Lower leg skin (tissue), 4 donors: ENCODE measurements around the gene ANAPC5. TPM values are rescaled to one million over a fixed set of nuclear protein-coding genes. Genes with fewer than 3 reads are reported as not detected.
"Not testable (repeated sequence)": the region's sequence is repeated elsewhere in the genome, so short reads cannot be mapped to it uniquely, and the experiment has no call there.

ENCODE experiments used
- DNase-seq, 2 donors: peaks; one replicate each; pipeline ENCODE4 v3.0.0-alpha.2; 2019; ENCODE audit warnings: low spot score in 2 of 2
- H3K4me3 ChIP-seq: fragments of 200-600 bp; sonication (generic); 2 replicates; pipeline ENCODE4 v1.5.1; 2017; ENCODE audit warnings: mild to moderate bottlenecking, low read depth; ENCODE audit not compliant: poor library complexity, severe bottlenecking
- POLR2A ChIP-seq, 2 donors: fragments of 450-650 bp; IDR thresholded peaks; one replicate each; pipeline ENCODE4 v1.6.1; 2016 to 2017; ENCODE audit warnings: antibody characterized with exemption in 2 of 2, mild to moderate bottlenecking in 1 of 2, moderate library complexity in 1 of 2
- WGBS, 2 donors: methylation state at CpG; one replicate each; pipeline ENCODE4 v1.1.5; 2018; 5-methylcytosine and 5-hydroxymethylcytosine counted together
- intact Hi-C: fragments of 100-400 bp; cut with DNase I; formaldehyde crosslinking; loops from one replicate; pipeline ENCODE4 v1.15.0; 2023; ENCODE audit warnings: low total_unique reads
- total RNA-seq, 4 donors: library from RNA; depleted of rRNA; stranded (reverse); fragments of >200 nt; gene quantifications; one replicate each; pipeline ENCODE4 v1.1.0, GENCODE V29; 2016
- TF ChIP-seq, protein P1 (sequence below), 3 donors: fragments of 450-650 bp; IDR thresholded peaks; one replicate each; pipeline ENCODE4 v1.5.1; 2016; ENCODE audit warnings: antibody characterized with exemption in 3 of 3, mild to moderate bottlenecking in 3 of 3, moderate library complexity in 2 of 3

Gene ANAPC5
- total RNA-seq, 4 donors from 2014 or later: 73.7 to 97.4 (median 91.5) TPM

DNA sequence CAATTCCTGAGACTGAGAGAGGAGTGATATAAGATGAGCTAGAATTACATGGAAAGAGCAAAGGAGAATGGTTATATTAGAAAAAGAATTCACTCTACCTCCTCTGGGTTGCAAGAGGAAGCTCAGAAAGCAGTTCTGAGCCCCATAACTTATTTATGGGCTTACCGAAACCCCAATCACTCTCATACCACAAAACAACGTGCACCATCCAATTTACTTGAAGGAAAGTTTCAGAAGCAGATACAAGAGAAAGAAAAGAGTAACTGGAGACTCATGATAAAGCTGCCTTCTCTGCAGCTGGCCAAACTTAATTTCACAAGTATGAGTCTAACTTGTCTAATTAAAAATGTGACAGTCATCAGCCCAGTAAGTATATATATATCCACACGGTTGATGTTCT is 28.3 kb downstream of the ANAPC5 start:
- TF ChIP-seq POLR2A (IDR thresholded peaks at IDR 0.05): no peak
- TF ChIP-seq, protein P1, sequence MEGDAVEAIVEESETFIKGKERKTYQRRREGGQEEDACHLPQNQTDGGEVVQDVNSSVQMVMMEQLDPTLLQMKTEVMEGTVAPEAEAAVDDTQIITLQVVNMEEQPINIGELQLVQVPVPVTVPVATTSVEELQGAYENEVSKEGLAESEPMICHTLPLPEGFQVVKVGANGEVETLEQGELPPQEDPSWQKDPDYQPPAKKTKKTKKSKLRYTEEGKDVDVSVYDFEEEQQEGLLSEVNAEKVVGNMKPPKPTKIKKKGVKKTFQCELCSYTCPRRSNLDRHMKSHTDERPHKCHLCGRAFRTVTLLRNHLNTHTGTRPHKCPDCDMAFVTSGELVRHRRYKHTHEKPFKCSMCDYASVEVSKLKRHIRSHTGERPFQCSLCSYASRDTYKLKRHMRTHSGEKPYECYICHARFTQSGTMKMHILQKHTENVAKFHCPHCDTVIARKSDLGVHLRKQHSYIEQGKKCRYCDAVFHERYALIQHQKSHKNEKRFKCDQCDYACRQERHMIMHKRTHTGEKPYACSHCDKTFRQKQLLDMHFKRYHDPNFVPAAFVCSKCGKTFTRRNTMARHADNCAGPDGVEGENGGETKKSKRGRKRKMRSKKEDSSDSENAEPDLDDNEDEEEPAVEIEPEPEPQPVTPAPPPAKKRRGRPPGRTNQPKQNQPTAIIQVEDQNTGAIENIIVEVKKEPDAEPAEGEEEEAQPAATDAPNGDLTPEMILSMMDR (IDR thresholded peaks at IDR 0.05): no peak
- no peak for DNase-seq
- WGBS, 2 donors: 90 to 91% methylated on average over 3 of the region's 3 CpGs
- no peak overlapping the region for H3K4me3 ChIP-seq
- intact Hi-C loops: no loop called here

DNA sequence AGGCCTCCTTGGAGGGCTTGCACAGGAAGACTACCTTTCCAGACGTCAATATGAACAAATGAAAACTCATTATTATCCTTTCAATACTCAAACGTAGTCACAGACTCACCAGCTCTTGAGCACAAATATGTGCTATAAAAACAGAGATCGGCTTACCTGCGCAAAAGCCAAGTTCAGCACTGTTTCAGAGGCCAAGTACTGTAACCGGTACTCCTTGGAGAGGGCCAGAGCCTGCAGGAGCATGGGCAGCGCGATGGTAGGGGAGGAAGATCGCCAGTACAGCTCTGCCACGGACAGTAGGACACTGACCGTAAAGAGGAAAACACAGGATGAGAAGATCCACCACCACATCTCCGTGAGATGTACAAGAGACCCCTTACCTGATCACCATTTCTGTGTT is 34.1 kb downstream of the ANAPC5 start:
- intact Hi-C loops: no loop called here
- H3K4me3 ChIP-seq: no peak overlapping the region
- TF ChIP-seq, protein P1 (IDR thresholded peaks at IDR 0.05): no peak
- WGBS, 2 donors: 90 to 95% methylated on average over 11 of the region's 11 CpGs
- no peak for DNase-seq

DNA sequence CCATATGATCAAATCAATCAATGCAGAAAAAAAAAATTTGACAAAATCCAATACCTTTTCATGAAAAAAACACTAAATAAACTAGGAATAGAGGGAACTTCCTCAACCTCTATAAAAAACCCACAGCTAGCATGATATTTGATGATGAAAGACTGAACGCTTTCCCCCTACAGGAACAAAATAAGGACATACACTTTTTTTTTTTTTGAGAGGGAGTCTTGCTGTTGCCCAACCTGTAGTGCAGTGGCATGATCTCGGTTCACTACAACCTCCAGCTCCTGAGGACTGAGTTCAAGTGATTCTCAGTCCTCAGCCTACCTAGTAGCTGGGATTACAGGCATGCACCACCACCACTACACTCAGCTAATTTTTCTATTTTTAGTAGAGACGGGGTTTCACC is 37.8 kb downstream of the ANAPC5 start:
- intact Hi-C loops: no loop called here
- H3K4me3 ChIP-seq: no peak overlapping the region
- WGBS, 2 donors: 86 to 88% methylated on average over 3 of the region's 3 CpGs
- DNase-seq: no peak
- TF ChIP-seq, protein P1 (IDR thresholded peaks at IDR 0.05): no peak
- TF ChIP-seq POLR2A (IDR thresholded peaks at IDR 0.05): no peak

DNA sequence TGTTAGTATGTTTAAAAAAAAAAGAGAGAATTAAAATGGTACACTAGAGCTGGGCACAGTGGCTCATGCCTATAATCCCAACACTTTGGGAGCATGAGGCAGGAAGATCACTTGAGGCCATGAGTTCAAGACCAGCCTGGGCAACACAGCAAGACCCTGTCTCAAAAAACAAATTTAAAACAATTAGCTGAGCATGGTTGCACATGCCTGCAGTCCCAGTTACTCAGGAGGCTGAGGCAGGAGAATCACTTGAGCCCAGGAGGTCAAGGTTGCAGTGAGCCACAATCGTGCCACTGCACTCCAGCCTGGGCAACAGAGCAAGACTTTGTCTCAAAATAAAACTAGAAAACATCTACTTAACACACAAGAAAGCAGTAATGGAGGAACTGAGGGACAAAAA is 42.0 kb downstream of the ANAPC5 start:
- intact Hi-C loops, DNase-seq, H3K4me3 ChIP-seq: not testable (repeated sequence)
- WGBS, 2 donors: 96 to 100% methylated on average over 1 of the region's 1 CpG

DNA sequence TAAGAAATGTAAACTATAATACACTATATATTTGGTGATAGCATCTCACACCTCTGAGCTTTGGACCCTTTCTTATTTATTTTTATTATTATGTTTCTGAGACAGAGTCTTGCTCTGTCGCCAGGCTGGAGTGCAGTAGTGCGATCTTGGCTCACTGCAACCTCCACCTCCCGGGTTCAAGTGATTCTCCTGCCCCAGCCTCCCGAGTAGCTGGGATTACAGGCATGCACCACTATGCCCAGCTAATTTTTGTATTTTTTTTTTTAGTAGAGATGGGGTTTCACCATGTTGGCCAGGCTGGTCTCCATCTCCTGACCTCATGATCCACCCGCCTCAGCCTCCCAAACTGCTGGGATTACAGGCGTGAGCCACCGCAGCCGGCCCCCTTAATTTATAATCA is 44.8 kb downstream of the ANAPC5 start:
- intact Hi-C loops, DNase-seq, H3K4me3 ChIP-seq: not testable (repeated sequence)
- WGBS, 2 donors: 96% methylated on average over 8 of the region's 8 CpGs

DNA sequence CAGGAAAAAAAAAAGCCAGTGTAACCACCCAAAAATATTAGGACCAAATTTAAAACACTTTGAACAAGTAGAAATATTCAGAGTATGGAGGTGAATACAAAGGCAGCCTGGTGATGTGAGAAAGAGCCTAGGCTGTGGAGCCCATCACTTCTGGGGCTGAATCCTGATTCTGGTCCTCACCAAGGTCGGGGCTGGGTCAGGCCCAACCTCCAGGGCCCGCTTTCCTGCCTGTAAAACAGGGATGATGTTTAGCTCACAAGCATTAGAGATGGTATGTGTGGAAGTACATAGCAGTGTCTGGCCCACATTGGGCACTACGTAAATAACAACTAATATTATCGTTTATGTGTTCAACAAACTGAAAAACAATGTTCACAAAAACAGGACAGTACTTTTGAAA is 47.9 kb downstream of the ANAPC5 start:
- no peak for TF ChIP-seq POLR2A (IDR thresholded peaks at IDR 0.05)
- TF ChIP-seq, protein P1 (IDR thresholded peaks at IDR 0.05): no peak
- no peak overlapping the region for H3K4me3 ChIP-seq
- 88% methylated on average over 4 of the region's 4 CpGs for WGBS, 2 donors
- peak in 1 of 2 donors; percentile 21 for DNase-seq
- intact Hi-C loops: no loop called here

GRCh38 chr12:121301876-121302275 is 50.3 kb downstream of the ANAPC5 start:
- WGBS, 2 donors: 46% methylated on average over 4 of the region's 4 CpGs
- intact Hi-C loops: no loop called here
- no peak overlapping the region for H3K4me3 ChIP-seq
- no peak for TF ChIP-seq POLR2A (IDR thresholded peaks at IDR 0.05)
- TF ChIP-seq, protein P1 (IDR thresholded peaks at IDR 0.05): no peak
- DNase-seq: peak in 1 of 2 donors; percentile 39
